HG02798 (cell line): ENCODE measurements around the gene TTC17.
"Not testable (repeated sequence)": the region's sequence is repeated elsewhere in the genome, so short reads cannot be mapped to it uniquely, and the experiment has no call there.

ENCODE experiments used
- ATAC-seq: cut with Tn5 transposase; IDR thresholded peaks from one replicate; pipeline ENCODE4 v1.9.1; 2021; ENCODE audit warnings: mild to moderate bottlenecking; ENCODE audit not compliant: unreplicated experiment, poor library complexity

The TTC17 gene

GRCh38 chr11:43358801-43359421 lies at the start of gene TTC17:
Gene TTC17, plus strand, starts transcription at chr11:43358920. Its CDS starts 35 bp downstream, at chr11:43358955.
- ATAC-seq, result peak; percentile 95

- peak; percentile 99 for ATAC-seq
These were observed 46.7 kb upstream of the TTC17 start, which contains the start of gene API5 for GRCh38 chr11:43311791-43312607. Gene API5, plus strand, starts transcription at chr11:43311996. Its CDS starts 132 bp downstream, at chr11:43312128.

- ATAC-seq, result no peak
These were observed 42.8 kb upstream of the TTC17 start for GRCh38 chr11:43315966-43316365.

- no peak for ATAC-seq
These were observed 42.3 kb upstream of the TTC17 start for GRCh38 chr11:43316451-43316850.

- no peak for ATAC-seq
These were observed 30.7 kb upstream of the TTC17 start for GRCh38 chr11:43327987-43328386.

GRCh38 chr11:43328482-43328881 lies 30.2 kb upstream of the TTC17 start:
- ATAC-seq, result no peak

GRCh38 chr11:43341159-43341558 lies 17.6 kb upstream of the TTC17 start:
- ATAC-seq, result no peak

GRCh38 chr11:43351426-43351825 lies 7.3 kb upstream of the TTC17 start:
- ATAC-seq, result not testable (repeated sequence)

GRCh38 chr11:43354311-43354710 lies 4.4 kb upstream of the TTC17 start:
- ATAC-seq, result no peak

- no peak for ATAC-seq
These were observed 2.4 kb upstream of the TTC17 start for GRCh38 chr11:43356336-43356735.

- no peak for ATAC-seq
These were observed 380 bp upstream of the TTC17 start for GRCh38 chr11:43358279-43358800.

- peak; percentile 51 for ATAC-seq
These were observed 700 bp downstream of the TTC17 start for GRCh38 chr11:43359422-43359818.

- no peak for ATAC-seq
These were observed 1.8 kb downstream of the TTC17 start for GRCh38 chr11:43360361-43361032.

GRCh38 chr11:43366677-43367076 lies 8.0 kb downstream of the TTC17 start:
- peak; percentile 40 for ATAC-seq

GRCh38 chr11:43367382-43368178 lies 8.9 kb downstream of the TTC17 start:
- peak; percentile 57 for ATAC-seq

- ATAC-seq, result no peak
These were observed 17.3 kb downstream of the TTC17 start for GRCh38 chr11:43376065-43376464.

GRCh38 chr11:43376594-43376993 lies 17.9 kb downstream of the TTC17 start:
- no peak for ATAC-seq

GRCh38 chr11:43377389-43377788 lies 18.7 kb downstream of the TTC17 start:
- ATAC-seq, result no peak

GRCh38 chr11:43378897-43379296 lies 20.2 kb downstream of the TTC17 start:
- ATAC-seq, result no peak

GRCh38 chr11:43381802-43382201 lies 23.1 kb downstream of the TTC17 start:
- no peak for ATAC-seq
